H1 (cell line): ENCODE measurements around the gene FRRS1L.

Experiments
- NRF1 ChIP-seq: IDR thresholded peaks from 2 replicates; pipeline ENCODE4 v1.6.1; 2011; ENCODE audit warnings: mild to moderate bottlenecking, low read depth, low read length, improper control_type of control experiment
- POLR2AphosphoS5 ChIP-seq: IDR thresholded peaks from 2 replicates; pipeline ENCODE4 v1.6.1; 2011; ENCODE audit warnings: low read depth, low read length
- SRF ChIP-seq: IDR thresholded peaks from 2 replicates; pipeline ENCODE4 v1.6.1; 2011; ENCODE audit warnings: mild to moderate bottlenecking, low read depth, low read length, moderate library complexity

GRCh38 chr9:109181284-109181683 lies 14.2 kb upstream of the FRRS1L start:
- TF ChIP-seq NRF1: no peak
- TF ChIP-seq POLR2AphosphoS5: no peak
- TF ChIP-seq SRF: no peak
